CMK (cell line): ENCODE measurements around the gene ATP8A2.

ENCODE experiments used
- DNase-seq: peaks from one replicate; pipeline ENCODE4 v3.0.0-alpha.2; 2010; ENCODE audit warnings: low read depth

ATP8A2 gene

GRCh38 chr13:25384758-25385410, 13.1 kb downstream of the ATP8A2 start:
- no peak for DNase-seq

DNA sequence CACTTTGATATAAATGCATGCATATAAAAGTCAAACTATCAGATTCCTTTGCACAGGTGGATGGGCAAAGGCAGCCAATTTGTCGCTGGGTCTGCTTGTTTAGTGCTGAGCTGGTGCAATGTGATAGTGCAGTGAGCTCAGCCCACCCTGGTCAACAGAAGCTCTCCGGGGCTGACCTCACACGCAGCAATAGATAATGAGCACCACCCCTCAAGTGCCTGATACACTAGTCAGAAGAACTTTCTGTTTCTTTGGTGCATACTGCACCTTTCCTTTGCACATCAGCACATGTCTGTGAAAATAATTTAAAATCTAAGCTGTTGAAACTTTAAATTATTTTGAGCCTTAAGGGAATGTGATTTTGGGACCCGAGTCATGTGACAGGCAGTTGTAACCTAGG, 20.2 kb downstream of the ATP8A2 start:
- no peak for DNase-seq

DNA sequence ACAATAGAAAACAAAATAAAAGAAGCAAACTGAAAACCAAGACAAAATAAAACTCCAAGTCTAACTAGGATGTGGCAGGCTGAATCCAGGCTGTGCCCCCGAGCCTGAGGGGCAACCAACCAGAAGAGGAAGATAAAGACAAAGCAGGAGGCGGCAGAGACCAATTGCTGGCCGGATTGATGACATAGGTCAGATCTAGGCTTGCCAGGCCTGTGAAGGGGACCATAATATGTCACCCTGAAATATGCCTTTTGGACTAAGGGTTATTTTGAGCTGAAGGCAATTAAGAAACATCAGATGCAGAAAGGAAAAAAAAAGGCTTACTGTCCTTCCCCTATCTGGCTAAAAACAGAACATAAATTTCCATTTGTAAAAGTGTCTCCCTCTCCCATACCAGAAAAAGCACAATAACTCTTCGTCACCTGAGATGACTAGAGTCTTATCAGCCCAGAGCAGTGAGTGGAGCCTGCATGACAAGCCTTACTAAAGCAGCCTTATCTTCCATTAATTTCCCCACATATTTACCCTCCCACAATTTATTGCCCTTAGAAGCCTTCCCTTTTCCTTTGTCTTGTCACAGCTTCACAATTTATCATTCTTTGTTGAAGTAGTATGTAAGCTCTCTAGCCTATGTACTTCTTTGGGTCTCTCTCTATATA, 22.8 kb downstream of the ATP8A2 start:
- DNase-seq, result no peak

DNA sequence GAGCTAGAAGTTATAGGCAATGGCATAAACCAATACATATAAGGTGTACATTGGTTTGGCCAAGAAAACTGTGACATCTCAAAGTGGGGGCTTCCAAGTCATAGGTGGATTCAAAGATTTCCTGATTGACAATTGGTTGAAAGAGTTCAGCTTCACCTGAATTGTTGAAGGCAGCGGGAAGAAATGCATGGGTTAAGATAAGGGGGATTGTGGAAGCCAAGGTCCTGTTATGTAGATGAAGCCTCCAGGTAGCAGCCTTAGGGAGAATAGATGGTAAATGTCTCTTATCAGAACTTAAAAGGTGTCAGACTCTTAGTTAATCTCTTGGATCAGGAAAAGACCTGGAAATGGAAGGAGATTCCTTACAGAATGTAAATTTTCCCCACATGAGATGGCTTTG, 26.0 kb downstream of the ATP8A2 start:
- no peak for DNase-seq

- DNase-seq, result no peak
Observed at GRCh38 chr13:25400925-25401324, 29.2 kb downstream of the ATP8A2 start.

DNA sequence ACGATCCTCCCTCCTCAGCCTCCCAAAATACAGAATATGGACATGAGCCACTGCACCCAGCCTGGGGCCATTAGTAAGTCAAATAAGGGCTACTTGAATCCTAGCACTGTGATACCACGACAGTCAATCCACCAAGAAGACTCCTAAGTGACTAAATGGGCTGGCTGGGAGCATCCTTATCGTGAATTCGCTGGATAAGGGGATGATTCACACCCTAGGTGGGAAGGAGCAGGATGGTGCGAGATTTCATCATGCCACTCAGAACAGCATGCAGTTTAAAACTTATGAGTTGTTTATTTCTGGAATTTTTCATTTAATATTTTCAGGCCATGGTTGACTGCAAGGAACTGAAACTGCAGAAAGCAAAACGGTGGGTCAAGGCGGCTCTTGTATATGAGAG, 30.2 kb downstream of the ATP8A2 start:
- no peak for DNase-seq

- DNase-seq, result no peak
Observed at GRCh38 chr13:25406377-25406776, 34.6 kb downstream of the ATP8A2 start.

GRCh38 chr13:25409938-25410337, 38.2 kb downstream of the ATP8A2 start:
- DNase-seq, result no peak

GRCh38 chr13:25415241-25415640, 43.5 kb downstream of the ATP8A2 start:
- no peak for DNase-seq

DNA sequence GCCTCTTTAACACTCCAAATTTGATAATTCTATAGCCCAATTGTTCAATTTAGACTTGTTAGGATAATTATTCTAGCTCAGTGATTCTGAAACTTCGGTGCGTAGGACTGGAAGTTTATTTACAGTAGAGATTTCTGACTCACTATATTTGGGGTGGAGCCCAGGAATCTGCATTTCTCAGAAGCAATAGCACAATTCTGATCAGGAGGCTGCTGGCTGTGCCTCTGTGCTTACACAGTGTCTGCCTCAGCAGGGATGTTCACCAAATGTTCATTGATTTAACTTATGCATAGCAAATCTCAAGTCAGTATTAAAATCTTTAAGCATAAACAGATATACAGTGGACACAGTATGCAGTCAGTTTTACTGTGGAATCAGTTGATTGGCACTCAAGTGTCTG, 45.8 kb downstream of the ATP8A2 start:
- DNase-seq, result no peak

DNA sequence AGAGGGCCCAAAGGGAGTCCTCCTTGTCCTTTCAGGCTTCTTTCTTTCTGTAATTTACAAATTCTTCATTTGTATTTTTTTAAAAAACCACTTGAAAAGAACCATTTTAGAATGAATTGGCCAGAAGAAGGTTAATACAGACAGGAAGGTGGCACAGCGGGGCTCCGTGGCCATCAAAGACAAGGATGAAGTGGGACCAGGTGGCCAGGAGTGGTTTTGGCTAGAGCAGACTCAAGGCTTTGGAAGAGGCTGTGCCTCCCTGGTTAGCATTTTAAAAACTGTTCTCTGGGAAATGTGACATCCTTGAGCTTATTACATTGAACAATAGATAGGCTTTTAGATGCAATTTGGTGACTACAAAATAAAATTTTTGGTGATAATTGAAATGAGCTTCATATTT, 48.4 kb downstream of the ATP8A2 start:
- no peak for DNase-seq

GRCh38 chr13:25421612-25422011, 49.8 kb downstream of the ATP8A2 start:
- DNase-seq, result no peak

- DNase-seq, result no peak
Observed at GRCh38 chr13:25422153-25422552, 50.4 kb downstream of the ATP8A2 start.

GRCh38 chr13:25423831-25424230, 52.1 kb downstream of the ATP8A2 start:
- no peak for DNase-seq

DNA sequence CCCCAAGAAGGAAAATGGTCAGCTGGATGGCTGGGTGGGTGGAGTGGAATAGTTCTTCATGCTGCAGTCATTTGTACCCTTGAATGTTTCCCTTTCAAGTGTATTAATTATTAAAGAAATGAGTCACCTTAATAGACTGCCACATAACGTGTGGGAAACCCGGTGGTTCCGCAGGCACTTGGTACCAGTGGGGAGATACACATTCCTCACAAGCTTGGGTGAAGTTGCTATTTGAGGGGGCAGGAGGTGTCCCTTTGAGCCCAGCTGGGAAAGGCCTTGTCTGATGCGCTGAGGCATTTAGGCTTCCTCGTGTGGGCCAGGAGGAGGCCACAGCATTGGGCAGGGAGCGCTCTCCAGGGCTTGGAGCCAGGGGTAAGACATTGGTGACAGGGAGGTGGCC, 57.7 kb downstream of the ATP8A2 start:
- DNase-seq, result no peak

GRCh38 chr13:25432691-25433090, 60.9 kb downstream of the ATP8A2 start:
- DNase-seq, result no peak

DNA sequence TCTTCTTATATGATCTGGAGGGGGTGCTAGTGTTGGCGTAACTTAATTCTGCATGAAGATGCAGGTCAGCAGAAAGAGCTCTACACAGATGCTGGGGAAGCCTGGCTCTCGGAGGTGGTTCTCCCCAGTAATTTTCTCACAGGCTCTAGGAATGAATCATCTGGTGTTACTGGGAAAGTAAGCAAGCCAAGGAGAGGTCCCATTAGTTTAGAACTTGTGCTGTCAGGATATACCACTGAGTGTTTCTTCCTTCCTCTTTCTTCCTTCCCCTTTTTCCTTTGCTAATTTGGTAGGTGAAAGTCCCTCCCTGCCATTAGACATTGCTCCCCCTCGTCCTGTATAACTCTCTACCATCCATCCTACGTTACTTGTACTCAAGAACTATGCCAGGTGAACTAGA, 68.3 kb downstream of the ATP8A2 start:
- no peak for DNase-seq

- DNase-seq, result no peak
Observed at GRCh38 chr13:25446261-25446660, 74.5 kb downstream of the ATP8A2 start.

DNA sequence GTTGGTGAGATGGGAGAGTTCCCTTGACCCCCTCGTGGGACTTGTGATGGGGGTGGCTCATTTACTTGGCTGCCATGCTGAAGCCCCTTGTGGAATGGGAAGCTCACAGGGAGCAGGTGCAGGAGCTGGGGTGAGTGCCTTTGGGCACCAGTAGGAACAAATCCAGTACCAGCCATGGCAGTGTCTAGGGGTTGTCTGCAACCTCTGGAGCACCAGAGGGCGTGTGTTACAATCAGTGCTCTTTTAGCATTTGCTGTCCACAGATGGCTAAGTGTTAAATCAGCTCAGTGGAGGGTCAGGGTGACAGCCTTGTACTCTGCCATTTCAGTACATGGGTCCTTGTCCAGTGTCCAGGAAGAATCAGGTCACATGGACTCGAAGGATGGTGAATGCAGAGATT, 75.6 kb downstream of the ATP8A2 start:
- DNase-seq, result no peak

- no peak for DNase-seq
Observed at GRCh38 chr13:25453850-25454365, 82.1 kb downstream of the ATP8A2 start.

DNA sequence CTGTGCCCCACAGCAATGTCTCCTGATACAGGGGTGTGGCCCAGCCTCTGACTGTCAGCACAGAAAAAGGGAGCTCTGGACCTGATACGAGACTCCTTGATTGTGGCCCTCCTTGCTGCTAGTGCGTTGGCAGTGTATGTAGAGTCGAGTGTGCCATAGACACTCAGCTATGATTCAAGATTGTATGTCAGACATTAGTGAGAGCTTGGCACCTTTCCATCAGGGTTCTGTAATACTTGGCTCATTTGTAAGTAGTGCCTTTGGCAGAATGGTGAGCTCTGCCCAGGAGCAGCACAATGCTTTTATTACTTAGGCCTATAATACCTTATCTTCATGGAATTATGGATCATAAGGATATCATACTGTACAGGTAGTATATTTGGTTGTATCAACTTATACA, 83.4 kb downstream of the ATP8A2 start:
- no peak for DNase-seq

DNA sequence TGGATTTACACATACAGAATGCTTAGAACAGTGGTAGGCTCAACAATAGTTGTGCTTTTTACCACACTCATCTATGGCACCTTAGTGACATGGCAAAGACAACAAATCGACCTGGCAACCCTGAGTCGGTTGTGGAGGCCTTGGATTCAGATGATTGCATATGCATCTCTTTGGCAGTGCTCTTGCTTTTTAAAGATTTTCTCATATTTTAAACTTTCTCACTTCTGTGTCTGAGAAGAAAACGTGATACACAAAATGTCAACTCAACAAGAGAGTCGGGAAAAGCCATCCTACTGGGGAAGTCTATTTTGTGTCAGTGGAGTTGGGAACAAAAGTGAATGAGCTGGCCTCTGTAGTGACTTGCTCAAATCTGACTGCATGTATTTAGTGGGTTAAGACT, 85.8 kb downstream of the ATP8A2 start:
- no peak for DNase-seq

DNA sequence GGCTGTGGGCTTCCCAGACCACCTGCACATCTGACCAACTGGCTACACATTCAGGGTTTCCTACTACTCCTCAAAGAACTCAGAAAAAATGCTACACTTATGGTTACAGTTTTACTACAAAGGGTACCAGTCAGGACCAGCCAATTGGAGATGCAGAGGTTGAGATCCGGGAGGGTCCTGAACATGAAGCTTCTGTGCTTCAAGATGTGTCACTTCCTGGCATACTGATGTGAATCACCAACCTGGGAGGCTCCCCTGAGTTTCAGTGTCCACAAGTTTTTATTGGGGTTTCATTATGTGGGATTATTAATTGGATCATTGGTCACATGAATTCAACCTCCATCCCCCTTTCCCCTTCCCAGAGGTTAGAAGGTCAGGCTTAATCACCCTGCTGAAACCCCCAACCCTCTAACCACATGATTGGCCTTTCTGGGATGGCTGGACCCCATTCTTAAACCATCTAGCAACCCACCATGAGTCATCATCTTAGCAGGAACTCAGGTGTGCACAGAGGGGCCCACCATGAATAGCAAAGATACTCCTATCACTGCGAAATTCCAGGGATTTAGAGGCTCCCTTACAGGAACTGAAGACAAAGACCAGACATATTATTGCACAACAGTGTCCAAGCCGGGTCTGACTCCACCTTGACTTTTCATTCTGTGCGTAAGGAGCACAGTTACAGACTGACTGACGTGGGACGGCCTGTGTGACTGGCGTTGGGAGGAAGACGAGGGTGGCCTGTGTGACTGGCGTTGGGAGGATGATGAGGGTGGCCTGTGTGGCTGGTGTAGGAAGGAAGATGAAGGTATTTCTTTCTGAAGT, 90.7 kb downstream of the ATP8A2 start:
- no peak for DNase-seq
